Stimulated activated CD4-positive, alpha-beta T cell treated with anti-CD3 and anti-CD28 coated beads, Interleukin-4, amount 100 ng/mL, for 4 hours (primary cell): ENCODE data around the gene TNNI3.
"Not testable (repeated sequence)": the region's sequence is repeated elsewhere in the genome, so short reads cannot be mapped to it uniquely, and the experiment has no call there.

ENCODE experiments used
- DNase-seq, 2 experiments: peaks; one replicate each; pipeline ENCODE4 v3.0.0-alpha.2; 2020

Gene TNNI3

DNA sequence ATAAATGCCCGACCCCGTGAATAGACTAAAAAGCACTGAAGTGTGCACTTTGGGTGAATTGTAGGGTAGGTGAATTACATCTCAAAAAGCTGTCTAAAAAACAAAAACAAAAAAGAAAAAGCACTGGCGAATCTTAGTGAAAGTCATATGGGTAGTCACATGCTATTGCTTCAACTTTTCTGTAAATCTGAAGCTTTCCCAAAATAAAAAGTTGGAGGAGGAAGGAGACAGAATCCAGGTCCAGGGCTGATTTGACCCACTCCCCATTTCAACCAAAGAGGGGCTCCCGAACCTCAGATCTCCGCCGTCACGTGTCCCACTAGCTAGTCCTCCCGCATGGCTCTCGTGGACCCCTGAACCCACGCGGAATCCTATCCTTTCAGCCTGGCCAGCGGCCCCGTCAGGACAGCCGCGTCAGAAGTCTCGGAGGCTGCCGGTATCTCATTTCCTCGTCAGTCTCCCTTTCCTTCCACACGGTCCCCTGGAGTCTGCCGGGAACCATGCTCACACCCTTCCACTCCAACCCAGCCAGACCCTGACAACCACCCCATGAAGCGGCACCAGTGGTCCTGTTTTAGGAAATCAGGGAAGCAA, 46.2 kb downstream of the TNNI3 start:
- no peak for DNase-seq

GRCh38 chr19:55109527-55110291, 47.8 kb downstream of the TNNI3 start:
- no peak for DNase-seq

- not testable (repeated sequence) for DNase-seq
Observed at GRCh38 chr19:55107252-55107651, 50.3 kb downstream of the TNNI3 start.

- no peak for DNase-seq
Observed at GRCh38 chr19:55106591-55106990, 50.9 kb downstream of the TNNI3 start.

- DNase-seq, result no peak
Observed at GRCh38 chr19:55105237-55105636, 52.3 kb downstream of the TNNI3 start.

DNA sequence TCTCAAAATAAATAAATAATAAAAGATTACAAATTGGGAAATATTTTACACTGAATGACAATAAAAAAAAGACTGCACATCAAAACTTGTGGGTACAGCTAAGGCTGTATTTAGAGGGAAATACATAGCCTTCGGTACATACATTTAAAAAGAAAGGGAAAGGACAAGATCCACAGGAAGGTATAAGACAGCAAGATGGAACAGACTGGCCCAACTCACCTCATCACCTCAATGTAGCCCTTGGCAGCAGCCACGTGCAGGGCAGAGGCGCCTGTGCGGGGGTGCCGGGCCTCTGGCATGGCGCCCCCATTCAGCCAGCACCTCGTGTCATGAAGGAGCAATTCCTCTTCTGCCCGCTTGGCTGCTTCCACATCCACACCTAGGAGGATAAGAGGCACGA, 54.3 kb downstream of the TNNI3 start:
- no peak for DNase-seq
